B cell (primary cell): Measurements from ENCODE around the gene THADA. TPM values are rescaled to one million over a fixed set of nuclear protein-coding genes. Genes with fewer than 3 reads are reported as not detected.

ENCODE experiments used
- ATAC-seq: fragments of 200-7000 bp; cut with Tn5 transposase; one replicate; pipeline ENCODE4 v1.10.0; 2021; ENCODE audit warnings: low read depth, mild to moderate bottlenecking, moderate number of reproducible peaks, moderate library complexity
- CTCF ChIA-PET: fragments of 350-600 bp; sonication (Branson Sonifier 250); formaldehyde crosslinking; loops from one replicate; lab custom pipeline; 2021; ENCODE audit warnings: antibody characterized with exemption, inconsistent platforms; lab: Charles Lee
- POLR2A ChIA-PET: fragments of 350-600 bp; sonication (Branson Sonifier 250); formaldehyde crosslinking; loops from one replicate; lab custom pipeline; 2021; ENCODE audit warnings: antibody characterized with exemption; lab: Charles Lee
- DNase-seq: peaks from one replicate; pipeline ENCODE4 v3.0.0; 2013
- H2AFZ ChIP-seq: 2 replicates; pipeline ENCODE4 v1.6.1; 2012; ENCODE audit warnings: mild to moderate bottlenecking, low read depth, low read length; ENCODE audit not compliant: insufficient read depth, poor library complexity, severe bottlenecking
- H3K27ac ChIP-seq, 2 donors: 1 replicate in 1 of 2; 2 replicates in 1 of 2; pipeline ENCODE4 v1.5.1; 2012 to 2013; ENCODE audit warnings: low read length in 2 of 2, mild to moderate bottlenecking in 2 of 2, moderate library complexity in 1 of 2
- H3K27me3 ChIP-seq, 4 experiments: fragments of 200-600 bp in 1 of 4; sonication (generic) in 1 of 4; replicated peaks in 1 of 4; 1 replicate in 2 of 4; 2 replicates in 2 of 4; pipeline versions ENCODE4 v1.6.1 to v1.7.0; 2013 to 2016; ENCODE audit warnings: low read length in 3 of 4, mild to moderate bottlenecking in 2 of 4, mixed read lengths in 1 of 4, moderate library complexity in 1 of 4; ENCODE audit not compliant: insufficient read depth in 4 of 4, control insufficient read depth in 3 of 4; ENCODE audit errors: control extremely low read depth in 1 of 4
- H3K36me3 ChIP-seq, 2 experiments: replicated peaks in 1 of 2; 1 replicate in 1 of 2; 2 replicates in 1 of 2; pipeline versions ENCODE4 v1.6.1 to v1.7.1; 2013; ENCODE audit warnings: low read length in 1 of 2; ENCODE audit not compliant: insufficient read depth in 2 of 2, control insufficient read depth in 1 of 2; ENCODE audit errors: control extremely low read depth in 1 of 2, extremely low read depth in 1 of 2
- H3K4me1 ChIP-seq, 2 donors: fragments of 200-600 bp in 1 of 2; sonication (generic) in 1 of 2; 1 replicate in 1 of 2; 2 replicates in 1 of 2; pipeline versions ENCODE4 v1.5.1 to v1.6.1; 2013 to 2017; ENCODE audit warnings: low read length in 2 of 2; ENCODE audit not compliant: control insufficient read depth in 2 of 2, insufficient read depth in 2 of 2
- H3K4me2 ChIP-seq: replicated peaks from 2 replicates; pipeline ENCODE3; 2012; ENCODE audit warnings: mild to moderate bottlenecking, low read depth, low read length; ENCODE audit not compliant: poor library complexity, severe bottlenecking
- H3K4me3 ChIP-seq, 5 experiments: fragments of 200-600 bp in 1 of 5; sonication (generic) in 1 of 5; 1 replicate in 3 of 5; 2 replicates in 2 of 5; pipeline versions ENCODE4 v1.5.1 to v1.7.0; 2011 to 2016; ENCODE audit warnings: low read length in 4 of 5, mild to moderate bottlenecking in 4 of 5, low read depth in 2 of 5, control low read depth in 1 of 5, moderate library complexity in 1 of 5; ENCODE audit not compliant: insufficient read depth in 1 of 5; ENCODE audit errors: control extremely low read depth in 1 of 5, extremely low read depth in 1 of 5
- H3K79me2 ChIP-seq: fragments of 200-600 bp; sonication (generic); one replicate; pipeline ENCODE4 v1.6.0; 2016; ENCODE audit warnings: low read length; ENCODE audit not compliant: control insufficient read depth, insufficient read depth
- H3K9ac ChIP-seq: fragments of 200-600 bp; sonication (generic); 2 replicates; pipeline ENCODE4 v1.6.1; 2017; ENCODE audit warnings: mild to moderate bottlenecking, low read length, moderate library complexity
- H3K9me3 ChIP-seq, 3 donors: one replicate each; pipeline versions ENCODE4 v1.6.1 to v1.7.1; 2013; ENCODE audit warnings: low read length in 2 of 3; ENCODE audit not compliant: control insufficient read depth in 2 of 3, insufficient read depth in 1 of 3; ENCODE audit errors: control extremely low read depth in 1 of 3
- H4K20me1 ChIP-seq: 2 replicates; pipeline ENCODE4 v1.6.0; 2012; ENCODE audit warnings: mild to moderate bottlenecking, low read length; ENCODE audit not compliant: insufficient read depth, control insufficient read depth, poor library complexity, severe bottlenecking
- H3K27ac Mint-ChIP-seq: one replicate; pipeline ENCODE4 v1.8.0; 2021; ENCODE audit warnings: mixed read lengths
- H3K27me3 Mint-ChIP-seq: one replicate; pipeline ENCODE4 v1.8.0; 2021; ENCODE audit warnings: mixed read lengths
- H3K4me1 Mint-ChIP-seq: one replicate; pipeline ENCODE4 v1.8.0; 2021; ENCODE audit warnings: mixed read lengths
- H3K4me3 Mint-ChIP-seq: one replicate; pipeline ENCODE4 v1.8.0; 2021; ENCODE audit warnings: mixed read lengths
- H3K9me3 Mint-ChIP-seq: one replicate; pipeline ENCODE4 v1.8.0; 2022; ENCODE audit warnings: mixed read lengths; ENCODE audit not compliant: insufficient read depth
- CTCF ChIP-seq: fragments of 200-600 bp; IDR thresholded peaks from one replicate; pipeline ENCODE4 v1.8.0; 2022; ENCODE audit warnings: antibody characterized with exemption, mild to moderate bottlenecking
- EZH2 ChIP-seq: IDR thresholded peaks from 2 replicates; pipeline ENCODE4 v1.6.1; 2012; ENCODE audit warnings: borderline replicate concordance, low read depth, mild to moderate bottlenecking, moderate library complexity, low read length; ENCODE audit not compliant: insufficient read depth, poor library complexity, severe bottlenecking
- WGBS: methylation state at CpG from one replicate; pipeline ENCODE4 v1.1.5; 2013; ENCODE audit warnings: missing lambda C conversion rate; ENCODE audit not compliant: insufficient coverage; 5-methylcytosine and 5-hydroxymethylcytosine counted together
- intact Hi-C: fragments of 100-400 bp; cut with micrococcal nuclease; formaldehyde crosslinking; loops from one replicate; pipeline ENCODE4 v1.10.0; 2022
- polyA plus RNA-seq: library from polyadenylated mRNA; depleted of rRNA; stranded (reverse); fragments of >200 nt; gene quantifications from 2 replicates; pipeline ENCODE4 v1.2.3, GENCODE V29; 2012
- total RNA-seq, 2 donors: library from RNA; stranded (reverse); fragments of 120-200 nt in 1 of 2; gene quantifications; 1 replicate in 1 of 2; 2 replicates in 1 of 2; pipeline versions ENCODE4 v1.2.3 to v1.2.4, GENCODE V29; 2013 to 2022

The THADA gene
- total and polyA plus RNA-seq, 2 donors (not counting 1 experiment from before 2014, with no cell fraction given), result 17.6 to 48.5 TPM

- H4K20me1 ChIP-seq, result no peaks in the 10 kb centered on the region
- H2AFZ ChIP-seq, result no peak overlapping the region
- H3K27me3 ChIP-seq, result no peaks in the 10 kb centered on the region
- H3K9me3 ChIP-seq, result no peaks in the 10 kb centered on the region
- no peak for DNase-seq
- WGBS, result no CpG with 5 or more reads among the region's 4 CpGs
- H3K79me2 ChIP-seq, result no peaks in the 10 kb centered on the region
- POLR2A ChIA-PET, result interaction anchor here (0.9 to 3.4 kb wide), 4 partner anchors 12 to 59 kb away, joined by 3 to 17 read pairs (median 7); no protein-coding TSS in a partner anchor
- peak overlapping the region in 1 of 2 donors; percentile 89 for H3K27ac ChIP-seq
- no peak overlapping the region for H3K4me3 ChIP-seq
- Mint-ChIP-seq H3K9me3 (peaks cover 3% of the 10 kb centered on the region), H3K4me1 (peaks cover 43% of the 10 kb centered on the region), H3K27me3 (no peaks in the 10 kb centered on the region), H3K27ac (peak overlapping the region; percentile 85), H3K4me3 (no peak overlapping the region)
- TF ChIP-seq CTCF, result no peak
- TF ChIP-seq EZH2, result no peak
- CTCF ChIA-PET, result interaction anchor here (1.0 to 2.7 kb wide), 6 partner anchors 13 to 67 kb away, joined by 3 to 14 read pairs (median 6); no protein-coding TSS in a partner anchor
- no peak overlapping the region for H3K9ac ChIP-seq
- H3K4me1 ChIP-seq, result peaks cover 40 to 64% of the 10 kb centered on the region in 2 donors
- peak overlapping the region; percentile 62 for H3K4me2 ChIP-seq
- H3K36me3 ChIP-seq, result no peaks in the 10 kb centered on the region
- intact Hi-C loops, result no loop called here
- ATAC-seq, result no peak
Observed at GRCh38 chr2:43193652-43194120, 402.2 kb downstream of the THADA start.
